ENCODE data around the gene DNASE1L2.
"Not testable (repeated sequence)": the region's sequence is repeated elsewhere in the genome, so short reads cannot be mapped to it uniquely, and the experiment has no call there.

Gene DNASE1L2, protein sequence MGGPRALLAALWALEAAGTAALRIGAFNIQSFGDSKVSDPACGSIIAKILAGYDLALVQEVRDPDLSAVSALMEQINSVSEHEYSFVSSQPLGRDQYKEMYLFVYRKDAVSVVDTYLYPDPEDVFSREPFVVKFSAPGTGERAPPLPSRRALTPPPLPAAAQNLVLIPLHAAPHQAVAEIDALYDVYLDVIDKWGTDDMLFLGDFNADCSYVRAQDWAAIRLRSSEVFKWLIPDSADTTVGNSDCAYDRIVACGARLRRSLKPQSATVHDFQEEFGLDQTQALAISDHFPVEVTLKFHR

DNA sequence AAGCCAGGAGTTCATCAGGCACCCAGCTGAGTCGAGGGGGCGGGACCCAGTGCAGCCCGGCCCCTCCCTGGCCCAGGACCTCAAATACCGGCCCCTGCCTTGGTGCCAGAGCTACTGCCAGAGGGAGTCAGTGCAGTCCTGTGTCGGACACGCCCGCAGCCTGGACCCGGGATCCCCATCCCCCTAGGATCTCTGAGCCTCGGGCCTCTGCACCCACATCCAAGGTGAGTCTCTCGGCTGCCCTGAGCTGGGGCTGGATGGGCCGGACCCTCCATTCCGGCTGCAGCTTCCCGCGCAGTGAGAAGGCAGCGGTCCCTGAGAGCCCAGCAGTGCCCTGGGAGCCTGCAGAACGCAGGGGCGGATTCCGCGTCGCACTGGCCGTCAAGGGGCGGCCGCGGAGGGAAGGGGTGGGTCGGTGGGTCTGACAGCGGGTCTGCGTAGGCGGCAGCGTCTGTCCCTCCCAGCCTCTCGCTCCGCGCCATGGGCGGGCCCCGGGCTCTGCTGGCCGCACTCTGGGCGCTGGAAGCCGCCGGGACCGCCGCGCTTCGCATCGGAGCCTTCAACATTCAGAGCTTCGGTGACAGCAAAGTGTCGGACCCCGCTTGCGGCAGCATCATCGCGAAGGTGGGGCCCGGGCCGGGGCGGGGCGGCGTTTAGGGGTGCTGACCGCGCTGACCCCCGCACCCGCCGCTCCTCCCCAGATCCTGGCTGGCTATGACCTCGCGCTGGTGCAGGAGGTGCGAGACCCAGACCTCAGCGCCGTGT is at the start of gene DNASE1L2:
DNASE1L2 (plus strand) TSS at position 108 of the 765 bp plus-strand sequence; CDS start at position 481, 373 bp downstream.
- no peak for DNase-seq

DNA sequence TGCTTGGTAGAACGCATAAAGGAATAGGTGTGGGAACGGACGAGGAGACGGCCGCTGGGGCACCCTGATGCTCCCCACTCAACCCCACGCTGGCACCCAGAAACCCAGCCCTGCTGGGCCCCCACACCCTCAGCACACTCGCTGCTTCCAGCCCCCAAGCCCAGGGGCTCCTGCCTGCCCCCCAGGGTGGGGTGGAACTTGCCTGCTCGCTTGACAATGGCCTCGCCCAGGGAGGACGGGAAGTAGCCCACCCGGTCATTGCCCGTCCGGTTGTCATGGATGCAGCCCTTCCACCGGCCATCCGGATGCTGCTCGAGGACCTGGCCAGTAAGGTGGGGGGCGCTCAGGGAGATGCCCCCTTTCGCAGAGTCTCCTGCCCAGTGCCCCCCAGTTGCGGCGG is 49.7 kb upstream of the DNASE1L2 start:
- DNase-seq, result no peak

DNA sequence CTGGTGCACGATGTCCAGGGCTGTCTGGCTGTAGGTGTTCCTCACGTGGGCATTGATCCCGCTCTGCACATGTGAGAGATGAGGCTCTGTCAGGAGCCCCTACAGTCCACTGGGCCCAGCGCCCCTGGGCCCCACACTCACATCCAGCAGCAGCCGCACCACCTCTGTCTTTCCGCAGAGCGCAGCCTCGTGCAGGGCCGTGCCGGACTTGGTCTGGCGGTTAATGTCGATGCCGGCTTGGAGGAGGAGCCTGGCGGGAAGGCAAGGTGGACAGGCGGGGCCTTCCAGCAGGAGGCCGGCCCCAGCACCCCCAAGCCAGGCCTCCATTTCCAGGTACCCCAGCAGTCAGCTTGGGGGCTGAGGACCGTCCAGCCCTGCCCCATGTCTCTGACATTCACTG is 49.0 kb upstream of the DNASE1L2 start:
- no peak for DNase-seq

DNA sequence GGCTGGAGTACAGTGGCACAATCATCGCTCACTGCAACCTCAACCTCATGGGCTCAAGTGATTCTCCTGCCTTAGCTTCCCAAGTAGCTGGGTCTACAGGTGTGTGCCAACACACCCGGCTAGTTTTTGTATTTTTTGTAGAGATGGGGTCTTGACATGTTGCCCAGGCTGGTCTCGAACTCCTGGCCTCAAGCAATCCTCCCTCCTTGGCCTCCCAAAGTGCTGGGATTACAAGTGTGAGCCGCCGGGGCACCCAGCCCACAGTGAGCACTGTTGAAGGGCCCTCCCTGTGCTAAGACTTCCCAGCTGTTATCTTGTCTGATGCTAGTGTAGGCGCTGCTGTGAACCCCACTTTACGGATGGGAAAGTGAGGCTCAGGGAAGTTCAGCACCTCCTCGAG is 47.8 kb upstream of the DNASE1L2 start:
- DNase-seq, result no peak

DNA sequence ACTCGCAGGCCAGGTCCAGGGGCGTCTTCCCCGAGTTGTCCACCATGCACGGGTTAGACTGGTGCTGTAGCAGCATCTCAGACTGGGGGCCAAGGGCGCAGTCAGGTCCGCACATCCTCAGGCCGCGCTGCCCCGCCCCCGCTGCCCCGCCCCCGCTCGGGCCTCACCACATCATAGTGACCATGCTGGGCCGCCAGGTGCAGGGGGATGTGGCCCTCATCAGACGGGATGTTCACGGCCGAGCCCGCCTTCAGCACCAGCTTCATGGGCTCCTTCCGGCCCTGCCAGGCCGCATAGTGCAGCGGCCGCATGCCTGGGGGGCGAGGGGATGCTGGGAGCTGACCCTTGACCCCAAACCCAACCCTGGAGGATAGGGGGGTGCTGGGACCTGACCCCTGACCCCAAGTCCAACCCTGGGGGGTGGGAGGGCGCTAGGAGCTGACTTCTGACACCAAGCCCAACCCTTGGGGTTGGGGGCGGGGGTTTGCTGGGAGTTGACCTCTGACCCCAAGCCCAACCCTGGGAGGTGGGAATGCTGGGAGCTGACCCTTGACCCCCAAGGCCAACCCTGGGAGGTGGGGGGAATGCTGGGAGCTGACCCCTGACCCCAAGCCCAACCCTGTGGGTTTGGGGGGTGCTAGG is 46.9 kb upstream of the DNASE1L2 start:
- no peak for DNase-seq

DNA sequence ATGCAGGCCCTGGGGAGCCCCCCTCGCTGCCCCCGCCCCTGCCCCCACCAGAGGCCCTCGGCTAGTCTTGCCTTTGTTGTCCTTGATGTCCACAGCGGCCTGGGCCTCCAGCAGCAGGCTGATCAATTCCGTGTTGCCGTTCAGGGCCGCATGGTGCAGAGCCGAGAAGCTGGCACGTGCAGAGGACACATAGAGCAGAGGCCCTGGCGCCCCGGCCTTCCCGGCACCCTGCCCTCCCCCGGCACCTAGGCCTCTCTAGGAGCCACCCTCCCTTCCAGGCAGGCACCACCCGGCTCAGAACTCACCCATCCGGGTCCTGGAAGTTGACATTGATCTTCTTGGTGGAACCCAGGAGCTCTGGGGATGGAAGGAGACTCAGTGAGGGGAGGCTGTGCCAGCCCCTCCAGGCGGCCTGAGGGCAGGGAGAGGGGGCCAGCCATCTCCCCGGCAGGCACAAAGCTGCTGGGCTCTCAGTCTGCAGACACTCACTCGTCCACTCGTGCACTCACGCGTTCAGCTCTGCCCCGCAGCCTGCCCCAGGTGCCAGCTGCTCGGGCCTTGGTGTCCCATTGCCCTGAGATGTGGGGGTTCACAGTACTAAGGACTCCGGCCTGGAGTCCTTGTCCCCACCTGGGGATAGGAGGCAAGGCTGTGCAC is 46.1 kb upstream of the DNASE1L2 start:
- no peak for DNase-seq

DNA sequence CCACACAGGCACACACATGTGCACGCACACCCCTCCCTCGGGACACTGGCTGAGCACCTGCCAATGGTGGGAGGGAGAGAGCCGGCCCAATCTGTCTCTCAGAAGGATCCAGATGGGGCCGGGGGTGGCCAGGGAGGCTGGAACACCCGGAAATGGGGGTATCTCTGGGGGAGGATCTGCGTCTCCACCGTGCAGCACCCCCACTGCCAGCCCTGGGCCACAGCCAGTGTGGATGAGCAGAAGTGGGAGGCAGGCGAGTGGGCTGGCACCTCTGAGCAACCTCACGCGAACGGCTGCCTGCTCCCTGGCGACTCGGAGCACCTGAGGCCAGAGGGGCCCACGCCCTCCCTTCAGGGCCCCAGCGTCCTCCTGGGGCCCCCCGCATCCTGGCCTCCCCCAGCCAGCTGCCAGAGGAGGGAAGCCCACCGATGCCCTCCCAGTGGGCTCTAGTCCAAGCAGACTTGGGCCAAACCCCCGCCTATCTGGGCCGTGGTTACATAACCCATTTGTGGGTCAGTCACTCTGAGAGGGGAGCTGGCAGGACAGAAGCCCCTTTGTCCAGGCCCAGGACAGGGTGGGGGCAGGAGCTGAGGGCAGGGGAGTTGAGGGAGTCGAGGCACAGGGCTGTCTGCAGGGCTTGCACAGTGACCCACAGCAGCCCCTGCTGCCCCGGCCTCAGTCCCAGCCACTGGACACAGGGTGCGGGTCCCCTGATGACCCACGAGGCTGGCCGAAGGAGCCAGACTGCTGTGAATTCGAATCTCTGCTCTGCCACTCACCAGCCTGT is 45.4 kb upstream of the DNASE1L2 start:
- no peak for DNase-seq

DNA sequence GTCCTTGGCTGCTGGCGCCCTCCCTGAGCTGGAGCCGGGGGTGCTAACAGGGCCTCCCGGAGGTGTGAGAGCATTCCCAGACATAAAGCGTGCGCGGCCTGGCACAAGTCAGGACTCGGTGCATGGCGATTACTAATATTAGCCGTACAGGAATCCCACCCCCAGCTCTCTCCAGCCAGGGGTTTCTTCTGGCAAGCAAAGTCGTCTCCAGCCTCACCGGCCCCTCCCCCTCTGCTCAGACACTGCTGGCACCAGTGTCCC is 44.9 kb upstream of the DNASE1L2 start:
- no peak for DNase-seq

DNA sequence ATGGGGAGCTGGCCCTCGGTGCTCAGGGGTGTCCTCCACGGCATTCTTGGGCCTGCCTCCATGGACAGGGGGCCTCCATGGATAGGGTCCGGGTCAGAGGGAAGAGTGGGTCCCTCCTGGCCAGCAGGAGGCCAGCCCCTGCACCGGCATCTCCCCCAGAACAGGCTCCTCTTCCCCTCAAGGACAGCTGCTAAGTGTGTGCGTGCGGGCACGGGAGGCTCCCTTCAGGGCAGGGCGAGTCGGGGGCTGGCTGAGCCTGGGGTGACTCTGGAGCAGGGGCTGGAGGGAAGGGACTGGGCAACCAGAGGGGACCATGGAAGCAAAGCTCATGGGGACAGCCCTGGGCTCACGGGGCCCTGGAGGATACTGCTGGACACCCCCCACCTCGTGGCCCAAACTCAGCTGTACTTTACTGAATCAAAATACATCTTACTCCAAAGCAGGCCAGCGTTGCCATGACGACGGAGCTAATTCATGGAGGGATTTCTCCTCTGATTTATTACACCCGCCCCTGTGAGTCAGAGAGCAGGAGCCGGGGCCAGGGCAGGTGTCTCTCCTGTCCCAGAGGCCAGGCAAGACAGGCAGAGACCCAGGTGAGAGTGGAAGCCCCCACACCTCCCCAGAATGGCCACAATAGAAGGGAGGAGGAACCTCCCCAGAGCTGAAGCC is 41.9 kb upstream of the DNASE1L2 start:
- no peak for DNase-seq

DNA sequence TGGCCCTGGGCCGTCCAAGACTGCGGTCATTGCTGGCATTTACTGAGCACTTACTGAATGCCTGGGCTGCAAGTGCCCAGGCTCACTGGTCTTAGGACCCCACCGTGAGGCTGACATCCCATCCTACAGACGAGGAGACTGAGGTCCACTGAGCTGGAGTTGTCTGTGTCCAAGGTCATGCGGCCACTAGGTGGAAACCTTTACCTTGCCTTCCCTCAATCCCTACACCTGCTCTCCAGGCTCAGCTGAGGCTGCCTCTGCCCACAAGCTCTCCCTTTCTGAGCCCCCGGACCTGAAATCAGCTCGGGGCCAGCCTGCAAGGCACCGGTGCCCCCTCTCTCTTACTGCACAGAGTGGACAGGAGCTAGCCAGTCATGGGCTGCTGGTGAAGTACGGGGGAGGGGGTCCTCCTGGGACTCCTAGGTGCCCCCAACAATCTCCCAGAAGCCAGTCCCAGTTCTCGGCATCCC is 41.4 kb upstream of the DNASE1L2 start:
- peak; percentile 72 for DNase-seq

DNA sequence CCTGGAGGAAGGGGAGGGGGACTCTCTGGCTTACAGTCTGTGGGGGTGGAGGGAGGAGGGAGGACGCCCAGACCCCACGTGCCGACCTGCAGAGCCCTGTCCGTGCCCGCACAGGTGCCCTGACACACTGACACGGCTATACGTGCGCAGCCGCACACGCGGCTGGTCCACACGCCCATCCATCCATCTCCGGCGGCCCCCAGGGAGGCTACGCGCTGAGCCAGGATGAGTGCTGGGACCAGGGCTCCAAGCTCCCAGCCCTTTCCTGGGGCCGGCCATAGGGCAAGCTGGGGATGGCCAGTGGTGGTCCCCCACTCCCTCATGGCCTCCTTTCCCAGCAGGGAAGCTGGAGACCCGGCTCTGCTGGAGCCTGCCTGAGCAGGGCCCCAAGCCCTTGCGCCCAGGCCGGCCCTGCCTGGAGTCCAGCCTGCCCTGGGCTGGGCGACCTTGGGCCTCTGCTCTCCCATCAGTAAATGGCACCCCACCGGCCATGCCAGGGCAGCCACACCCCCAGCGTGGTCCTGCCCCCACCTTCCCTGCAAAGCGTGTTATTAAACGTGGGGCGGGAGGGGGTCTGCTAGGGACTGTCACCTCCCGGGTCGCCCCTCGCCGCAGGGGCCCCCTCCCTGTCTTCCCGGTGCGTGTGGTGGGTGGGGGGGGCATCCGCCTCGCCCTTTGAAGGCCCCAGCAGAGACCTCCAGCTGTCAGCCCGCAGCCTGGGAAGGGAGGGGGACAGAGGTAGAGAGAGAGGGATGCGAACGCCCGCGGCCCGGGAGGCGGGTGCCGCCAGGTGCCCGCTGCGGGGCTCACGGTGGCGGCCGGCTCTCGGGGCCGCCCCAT is 40.7 kb upstream of the DNASE1L2 start:
- peak; percentile 5 for DNase-seq

DNA sequence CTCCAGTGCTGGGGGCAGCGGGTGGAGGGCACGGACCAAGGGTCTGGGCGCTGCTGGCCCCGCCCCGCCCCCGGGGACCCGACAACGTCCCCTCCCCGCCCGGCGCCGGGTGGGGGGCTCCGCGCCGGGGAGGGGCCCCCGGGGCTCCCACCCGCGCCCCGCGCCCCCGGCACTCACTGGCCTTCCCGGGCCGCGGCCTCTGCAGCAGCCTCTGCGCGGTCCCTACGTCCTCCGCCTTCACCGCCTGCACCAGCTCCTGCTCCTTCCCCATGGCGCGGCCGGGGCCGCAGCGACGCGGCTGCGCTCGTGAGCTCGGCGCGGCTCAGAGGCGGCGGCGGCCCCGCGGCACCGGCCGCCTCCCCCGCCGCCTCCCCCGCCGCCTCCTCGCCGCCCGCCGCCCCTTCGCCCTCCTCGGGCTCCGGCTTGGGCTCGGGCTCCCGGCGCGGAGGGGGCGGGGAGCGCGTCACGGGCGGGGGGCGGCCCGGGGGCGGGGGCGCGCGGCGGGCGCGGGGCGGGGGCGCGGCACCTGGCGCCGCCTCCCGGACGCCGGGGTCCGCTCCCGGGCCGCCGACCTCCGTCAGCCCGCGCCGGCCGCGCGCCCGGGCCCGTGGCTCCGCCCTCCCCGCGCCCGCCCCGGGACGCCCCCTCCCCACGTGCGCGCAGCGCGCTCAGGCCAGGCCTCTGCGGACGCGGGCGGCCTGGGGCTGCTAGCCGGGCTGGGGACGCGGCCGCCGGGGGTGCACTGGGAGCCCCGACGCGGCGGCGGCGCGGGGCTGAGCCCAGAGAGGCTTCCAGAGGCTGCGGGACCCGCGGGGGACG is 39.9 kb upstream of the DNASE1L2 start, which contains the start of gene CASKIN1:
CASKIN1 (minus strand) TSS at position 444 of the 819 bp plus-strand sequence; CDS start at position 271, 173 bp downstream.
- no peak for DNase-seq

DNA sequence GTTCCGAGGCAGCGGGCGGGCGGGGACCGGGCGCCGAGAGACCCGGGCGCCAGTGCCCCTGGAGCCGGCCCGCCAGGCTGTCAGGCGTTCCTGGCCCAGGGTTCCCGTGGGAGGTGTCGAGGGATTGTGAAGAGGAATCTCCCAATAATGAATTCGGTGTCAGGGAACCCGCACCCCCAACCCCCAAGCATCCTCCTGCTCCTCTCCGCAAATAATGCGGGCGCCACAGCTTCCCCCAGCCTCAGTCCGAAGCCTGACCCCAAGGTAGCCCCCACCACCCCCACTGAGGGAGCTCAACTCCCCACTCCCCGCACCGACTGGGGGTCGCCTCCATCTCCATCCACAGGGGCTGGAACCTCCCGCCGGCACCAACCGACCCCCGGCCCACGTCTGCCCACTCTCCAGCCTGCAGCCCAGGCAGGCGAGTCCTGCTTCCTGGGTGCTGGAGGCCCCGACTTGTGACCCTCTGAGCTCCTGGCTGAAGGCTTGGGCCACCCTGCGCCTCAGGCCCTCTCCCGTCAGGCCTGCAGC is 39.2 kb upstream of the DNASE1L2 start:
- DNase-seq, result no peak

DNA sequence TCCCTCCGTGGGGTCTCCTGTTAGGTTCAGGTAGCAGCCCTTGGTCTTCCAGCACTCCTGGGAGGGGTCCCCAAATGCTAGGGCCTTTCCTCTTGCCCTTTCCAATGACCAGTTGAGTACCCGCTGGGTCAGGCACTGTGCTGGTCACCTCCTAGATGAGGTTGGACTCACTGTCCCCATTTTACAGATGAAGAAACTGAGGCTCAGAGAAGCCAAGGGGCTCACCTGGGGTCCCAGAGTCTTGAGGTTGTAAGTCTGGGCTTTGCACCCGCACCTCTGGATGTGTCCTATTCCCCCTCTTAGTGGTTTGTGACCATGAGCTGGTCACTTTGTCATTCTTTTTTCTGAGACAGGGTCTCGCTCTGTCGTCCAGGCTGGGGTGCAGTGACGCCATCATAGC is 38.5 kb upstream of the DNASE1L2 start:
- no peak for DNase-seq

DNA sequence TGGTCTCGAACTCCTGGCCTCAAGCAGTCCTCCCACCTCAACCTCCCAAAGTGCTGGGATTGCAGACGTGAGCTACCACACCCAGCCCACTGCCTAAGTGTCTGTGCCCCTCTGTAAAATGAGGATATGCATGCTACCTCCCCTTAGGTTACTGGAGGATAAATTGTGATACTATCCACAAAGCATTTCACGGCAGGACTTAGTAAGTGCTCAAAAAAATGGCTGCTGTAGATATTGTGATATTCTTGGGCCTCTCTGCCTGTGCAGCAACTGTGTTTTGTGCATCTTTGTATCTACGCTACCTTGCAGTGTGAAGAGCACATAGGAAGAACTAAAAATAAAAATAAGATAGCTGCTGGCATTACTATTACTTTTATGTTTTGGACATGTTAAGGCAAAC is 38.0 kb upstream of the DNASE1L2 start:
- no peak for DNase-seq

DNA sequence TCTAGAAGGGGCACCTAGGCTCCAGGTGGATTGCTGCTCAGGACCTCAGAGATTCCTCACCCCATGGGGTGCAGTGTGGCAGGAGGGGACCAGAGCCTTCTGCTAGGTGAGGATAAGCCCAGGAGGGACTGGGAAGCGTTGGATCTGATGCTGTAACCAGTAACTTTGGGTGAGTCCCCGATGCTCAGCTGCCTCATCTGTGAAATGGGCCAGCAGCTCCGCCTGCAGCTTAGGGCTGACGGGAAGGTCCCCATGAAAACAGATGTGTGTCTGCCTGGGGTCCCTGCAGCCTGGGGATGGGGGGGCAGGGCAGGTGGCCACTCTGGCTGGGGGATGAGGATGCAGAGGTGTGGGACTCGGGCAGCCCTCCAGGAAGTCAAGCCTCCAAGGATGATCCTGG is 37.1 kb upstream of the DNASE1L2 start:
- no peak for DNase-seq

DNA sequence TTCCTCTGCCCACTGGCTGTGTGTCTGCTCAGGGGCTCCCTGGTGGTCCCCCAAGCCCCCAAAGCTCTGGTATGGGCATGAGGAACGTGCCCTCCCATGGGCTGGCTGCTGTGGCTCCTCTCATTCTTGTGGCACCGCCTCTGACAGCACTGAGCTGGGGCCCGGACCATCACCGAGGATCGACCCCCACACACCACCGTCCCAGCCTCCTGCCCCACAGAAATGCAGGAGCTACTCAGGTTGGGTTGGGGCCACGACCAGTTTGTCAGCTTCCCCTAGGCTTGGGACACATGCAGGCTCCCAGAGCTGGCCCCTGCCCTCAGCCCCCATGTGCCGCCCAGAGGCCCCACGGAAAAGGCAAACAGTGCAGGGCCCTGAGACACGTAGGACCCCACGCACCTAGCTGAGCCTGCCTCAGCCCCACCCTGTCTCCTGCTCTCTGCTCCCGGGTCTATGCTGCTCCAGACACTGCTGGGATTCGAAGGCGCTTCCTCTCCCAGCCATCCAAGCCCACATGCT is 36.6 kb upstream of the DNASE1L2 start:
- DNase-seq, result no peak

DNA sequence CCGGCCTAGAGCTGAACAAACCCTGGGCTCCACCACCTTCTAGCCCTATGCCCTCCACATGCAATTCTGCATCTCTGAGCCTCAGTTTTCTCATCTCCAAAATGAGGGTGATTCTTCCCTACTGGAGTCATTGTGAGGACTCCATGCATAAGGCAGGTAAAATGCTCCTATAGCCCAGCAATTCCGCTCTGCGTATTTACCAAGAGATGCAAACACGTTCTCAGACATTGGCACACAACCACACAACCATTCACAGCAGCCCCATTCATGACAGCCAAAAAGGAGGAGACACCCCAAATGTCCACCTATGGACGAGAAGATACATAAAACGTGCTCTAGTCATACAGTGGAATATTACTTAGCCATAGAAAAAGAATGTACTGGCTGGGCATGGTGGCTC is 35.9 kb upstream of the DNASE1L2 start:
- no peak for DNase-seq

DNA sequence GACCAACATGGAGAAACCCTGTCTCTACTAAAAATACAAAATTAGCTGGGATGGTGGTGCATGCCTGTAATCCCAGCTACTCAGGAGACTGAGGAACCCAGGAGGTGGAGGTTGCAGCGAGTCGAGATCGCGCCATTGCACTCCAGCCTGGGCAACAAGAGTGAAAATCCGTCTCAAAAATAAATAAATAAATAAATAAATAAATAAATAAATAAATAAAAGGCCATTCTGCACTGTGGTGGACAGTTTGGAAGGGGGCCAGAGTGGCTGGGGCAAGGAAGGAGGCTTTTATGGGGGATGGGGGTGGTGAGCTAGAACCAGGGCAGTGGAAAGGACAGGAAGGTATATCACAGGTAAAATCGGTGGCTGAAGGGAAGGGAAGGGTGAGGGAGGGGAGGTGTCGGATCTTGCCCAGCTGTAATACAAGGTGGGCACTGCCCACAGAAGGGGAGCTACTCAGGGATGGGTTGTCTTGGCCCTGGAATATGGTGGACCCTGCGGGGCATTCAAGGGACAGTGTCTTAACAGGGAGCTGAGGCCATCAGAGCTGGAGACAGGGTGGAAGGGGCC is 33.0 kb upstream of the DNASE1L2 start:
- DNase-seq, result not testable (repeated sequence)

Data from CD4-positive, alpha-beta T cell treated with Interleukin-17A for 1 hour (primary cell).